Measurements from ENCODE around the gene VEZT. TPM values are rescaled to one million over a fixed set of nuclear protein-coding genes. Genes with fewer than 3 reads are reported as not detected.

The VEZT gene
- total and polyA plus RNA-seq, 9 of the 15 experiments (the other 6 are each of a cell fraction or from before 2014, with no cell fraction given): 16.1 to 61.5 (median 32.6) TPM

DNA sequence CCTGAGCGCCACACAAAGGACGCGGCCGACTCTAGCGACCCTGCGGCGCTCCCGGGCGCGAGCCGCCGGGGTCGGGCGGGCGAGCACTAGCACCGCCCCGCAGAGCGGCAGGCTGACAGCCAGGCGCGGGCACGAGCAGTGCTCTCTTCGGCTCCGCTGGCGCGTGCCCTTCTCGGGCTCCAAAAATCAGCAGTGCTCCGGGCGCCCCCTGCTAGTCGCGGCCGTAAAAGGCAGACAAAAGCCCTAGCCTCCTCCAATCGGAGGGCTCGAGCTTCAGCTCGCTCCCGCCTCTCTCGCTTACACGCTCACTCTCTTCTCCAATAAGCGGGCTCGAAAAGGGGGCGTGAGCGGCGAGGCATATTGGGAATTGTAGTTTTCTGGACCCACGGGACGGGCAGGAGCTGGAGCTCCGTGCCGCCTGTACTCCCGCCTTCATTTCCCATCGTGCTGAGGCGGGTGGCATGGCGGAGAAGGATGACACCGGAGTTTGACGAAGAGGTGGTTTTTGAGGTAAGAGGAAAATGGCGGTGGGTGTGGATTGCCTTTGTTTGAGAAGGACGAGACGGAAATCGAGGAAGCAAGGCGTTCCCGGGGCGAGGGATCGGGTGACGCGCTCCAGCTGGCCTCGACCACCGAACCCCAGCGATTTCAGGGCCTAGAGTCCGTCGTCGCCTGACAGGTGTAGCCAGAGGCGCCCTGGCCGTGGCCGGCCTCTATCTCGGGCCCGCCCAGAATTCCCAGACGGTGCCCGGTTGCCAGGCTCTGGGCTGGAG lies at the start of gene VEZT, which contains the start of gene FGD6 (continued):
- TF ChIP-seq, protein P1, sequence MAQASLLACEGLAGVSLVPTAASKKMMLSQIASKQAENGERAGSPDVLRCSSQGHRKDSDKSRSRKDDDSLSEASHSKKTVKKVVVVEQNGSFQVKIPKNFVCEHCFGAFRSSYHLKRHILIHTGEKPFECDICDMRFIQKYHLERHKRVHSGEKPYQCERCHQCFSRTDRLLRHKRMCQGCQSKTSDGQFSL (CRISPR knock-in tag; IDR thresholded peaks at IDR 0.05): no peak; the same call in 1 of the 2 replicates
- TF ChIP-seq, protein P1 (tag; IDR thresholded peaks at IDR 0.05): no peak; a peak in 1 of 4 replicates
- TF ChIP-seq, protein P2, sequence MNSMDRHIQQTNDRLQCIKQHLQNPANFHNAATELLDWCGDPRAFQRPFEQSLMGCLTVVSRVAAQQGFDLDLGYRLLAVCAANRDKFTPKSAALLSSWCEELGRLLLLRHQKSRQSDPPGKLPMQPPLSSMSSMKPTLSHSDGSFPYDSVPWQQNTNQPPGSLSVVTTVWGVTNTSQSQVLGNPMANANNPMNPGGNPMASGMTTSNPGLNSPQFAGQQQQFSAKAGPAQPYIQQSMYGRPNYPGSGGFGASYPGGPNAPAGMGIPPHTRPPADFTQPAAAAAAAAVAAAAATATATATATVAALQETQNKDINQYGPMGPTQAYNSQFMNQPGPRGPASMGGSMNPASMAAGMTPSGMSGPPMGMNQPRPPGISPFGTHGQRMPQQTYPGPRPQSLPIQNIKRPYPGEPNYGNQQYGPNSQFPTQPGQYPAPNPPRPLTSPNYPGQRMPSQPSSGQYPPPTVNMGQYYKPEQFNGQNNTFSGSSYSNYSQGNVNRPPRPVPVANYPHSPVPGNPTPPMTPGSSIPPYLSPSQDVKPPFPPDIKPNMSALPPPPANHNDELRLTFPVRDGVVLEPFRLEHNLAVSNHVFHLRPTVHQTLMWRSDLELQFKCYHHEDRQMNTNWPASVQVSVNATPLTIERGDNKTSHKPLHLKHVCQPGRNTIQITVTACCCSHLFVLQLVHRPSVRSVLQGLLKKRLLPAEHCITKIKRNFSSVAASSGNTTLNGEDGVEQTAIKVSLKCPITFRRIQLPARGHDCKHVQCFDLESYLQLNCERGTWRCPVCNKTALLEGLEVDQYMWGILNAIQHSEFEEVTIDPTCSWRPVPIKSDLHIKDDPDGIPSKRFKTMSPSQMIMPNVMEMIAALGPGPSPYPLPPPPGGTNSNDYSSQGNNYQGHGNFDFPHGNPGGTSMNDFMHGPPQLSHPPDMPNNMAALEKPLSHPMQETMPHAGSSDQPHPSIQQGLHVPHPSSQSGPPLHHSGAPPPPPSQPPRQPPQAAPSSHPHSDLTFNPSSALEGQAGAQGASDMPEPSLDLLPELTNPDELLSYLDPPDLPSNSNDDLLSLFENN (IDR thresholded peaks at IDR 0.05; ENCODE audit: low read depth in 2 of 2, low read length in 2 of 2): peak in 1 of 2 experiments; percentile 17; a peak in 2 of 4 replicates
- TF ChIP-seq ETS2 (tag; IDR thresholded peaks at IDR 0.05; ENCODE audit: borderline replicate concordance, poor library complexity, severe bottlenecking) (no peak), STAG1 (CRISPR knock-in tag; IDR thresholded peaks at IDR 0.05; ENCODE audit: borderline replicate concordance) (peak; percentile 52; the same call in 1 of the 2 replicates), FUS (optimal IDR thresholded peaks at IDR 0.05; ENCODE audit: low read depth, low read length) (no peak), GTF2E2 (tag; IDR thresholded peaks at IDR 0.05) (peak; percentile 76; the same call in 1 of the 2 replicates), PHF21A (IDR thresholded peaks at IDR 0.05; ENCODE audit: borderline replicate concordance, low read depth) (0 out of 2 replicates have a peak, but pooled peaks have one; percentile 34), ZNF766 (CRISPR knock-in tag; conservative IDR thresholded peaks at IDR 0.05) (peak; percentile 76), OTX1 (CRISPR knock-in tag; IDR thresholded peaks at IDR 0.05) (no peak; the same call in 1 of the 2 replicates), ZNF143 (CRISPR knock-in tag; IDR thresholded peaks at IDR 0.05) (peak; percentile 97), SMARCA4 (IDR thresholded peaks at IDR 0.05) (no peak), SMAD4 (CRISPR knock-in tag; conservative IDR thresholded peaks at IDR 0.05) (0 out of 2 replicates have a peak, but pooled peaks have one; percentile 28), HDAC2 (IDR thresholded peaks at IDR 0.05) (peak; percentile 51; the same call in 1 of the 2 replicates), LCOR (CRISPR knock-in tag; IDR thresholded peaks at IDR 0.05) (peak; percentile 76), ZNF589 (CRISPR knock-in tag; IDR thresholded peaks at IDR 0.05; ENCODE audit: low read depth) (peak; percentile 87; the same call in 1 of the 2 replicates), KLF6 (CRISPR knock-in tag; IDR thresholded peaks at IDR 0.05; ENCODE audit: borderline replicate concordance) (peak; percentile 44; the same call in 1 of the 2 replicates), BDP1 (IDR thresholded peaks at IDR 0.05; ENCODE audit: insufficient read depth, insufficient read length) (no peak), CHD2 (IDR thresholded peaks at IDR 0.05; ENCODE audit: low read depth, low read length) (peak; percentile 73), HMGN3 (IDR thresholded peaks at IDR 0.05; ENCODE audit: borderline replicate concordance, extremely low read depth, insufficient read length, low read depth, low read length) (peak; percentile 86)
- TF ChIP-seq, protein P3, sequence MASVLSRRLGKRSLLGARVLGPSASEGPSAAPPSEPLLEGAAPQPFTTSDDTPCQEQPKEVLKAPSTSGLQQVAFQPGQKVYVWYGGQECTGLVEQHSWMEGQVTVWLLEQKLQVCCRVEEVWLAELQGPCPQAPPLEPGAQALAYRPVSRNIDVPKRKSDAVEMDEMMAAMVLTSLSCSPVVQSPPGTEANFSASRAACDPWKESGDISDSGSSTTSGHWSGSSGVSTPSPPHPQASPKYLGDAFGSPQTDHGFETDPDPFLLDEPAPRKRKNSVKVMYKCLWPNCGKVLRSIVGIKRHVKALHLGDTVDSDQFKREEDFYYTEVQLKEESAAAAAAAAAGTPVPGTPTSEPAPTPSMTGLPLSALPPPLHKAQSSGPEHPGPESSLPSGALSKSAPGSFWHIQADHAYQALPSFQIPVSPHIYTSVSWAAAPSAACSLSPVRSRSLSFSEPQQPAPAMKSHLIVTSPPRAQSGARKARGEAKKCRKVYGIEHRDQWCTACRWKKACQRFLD (CRISPR knock-in tag; IDR thresholded peaks at IDR 0.05): peak; percentile 50; the same call in 1 of the 2 replicates

Data from K562 (cell line).